HepG2 (cell line): ENCODE results near the gene PTPRD. TPM values are rescaled to one million over a fixed set of nuclear protein-coding genes. Genes with fewer than 3 reads are reported as not detected.

Source experiments
- ATAC-seq: fragments of 200-7000 bp; cut with Tn5 transposase; 3 replicates; pipeline ENCODE4 v1.9.1; 2020; ENCODE audit warnings: mild to moderate bottlenecking, moderate library complexity
- BruUV-seq: library from RNA; stranded (reverse); fragments of 400-500 nt; replicated peaks from 2 replicates; lab custom pipeline; 2021; lab: Mats Ljungman, UMichigan
- CTCF ChIA-PET: fragments of 300-600 bp; formaldehyde crosslinking; extraction: SDS; loops from one replicate; lab custom pipeline; 2021; ENCODE audit warnings: low total read pairs, inconsistent platforms, low intra/inter-chr PET ratio; lab: Yijun Ruan, JAX
- POLR2A ChIA-PET: fragments of 350-600 bp; sonication (Branson Sonifier 250); formaldehyde crosslinking; loops from one replicate; lab custom pipeline; 2020; ENCODE audit warnings: antibody characterized with exemption, inconsistent platforms; lab: Yijun Ruan, JAX
- DNase-seq: peaks from one replicate; pipeline ENCODE4 v3.0.0-alpha.2; 2015; ENCODE audit warnings: low spot score
- FAIRE-seq: peaks from 3 replicates; lab custom pipeline; 2011; peaks lifted over from hg19 to GRCh38; lab: Jason Lieb, UNC
- H2AFZ ChIP-seq: one replicate; pipeline ENCODE4 v1.6.1; 2011; ENCODE audit warnings: low read length, inconsistent platforms
- H3K27ac ChIP-seq: fragments of 300-600 bp; 3 replicates; pipeline ENCODE4 v1.8.0; 2011; ENCODE audit warnings: mixed run types, mild to moderate bottlenecking, mixed read lengths, low read length, inconsistent platforms; ENCODE audit not compliant: insufficient read depth; ENCODE audit errors: extremely low read length
- H3K27me3 ChIP-seq, 2 experiments: fragments of 200-600 bp in 1 of 2; 2 replicates in 1 of 2; 3 replicates in 1 of 2; pipeline versions ENCODE4 v1.6.0 to v1.8.0; 2011; ENCODE audit warnings: low read length in 2 of 2, mild to moderate bottlenecking in 2 of 2, moderate library complexity in 2 of 2, inconsistent platforms in 1 of 2; ENCODE audit not compliant: insufficient read depth in 2 of 2, control insufficient read depth in 1 of 2
- H3K36me3 ChIP-seq, 2 experiments: fragments of 200-600 bp in 1 of 2; replicated peaks in 1 of 2; 2 replicates in 1 of 2; 3 replicates in 1 of 2; pipeline versions ENCODE4 v1.5.1 to v1.8.0; 2011; ENCODE audit warnings: low read length in 2 of 2, inconsistent platforms in 1 of 2; ENCODE audit not compliant: insufficient read depth in 2 of 2, control insufficient read depth in 1 of 2
- H3K4me1 ChIP-seq: 2 replicates; pipeline ENCODE4 v1.5.1; 2012; ENCODE audit warnings: low read length, inconsistent platforms; ENCODE audit not compliant: insufficient read depth
- H3K4me2 ChIP-seq: 2 replicates; pipeline ENCODE4 v1.6.0; 2011; ENCODE audit warnings: low read depth, low read length, inconsistent platforms
- H3K4me3 ChIP-seq, 3 experiments: fragments of 200-600 bp in 1 of 3; sonication (generic), shearing (Covaris generic) in 1 of 3; replicated peaks in 1 of 3; 2 replicates each; pipeline ENCODE4 v1.5.1; 2011 to 2016; ENCODE audit warnings: low read length in 3 of 3, inconsistent platforms in 2 of 3, low read depth in 2 of 3, mild to moderate bottlenecking in 2 of 3, control low read depth in 1 of 3, mixed read lengths in 1 of 3; ENCODE audit not compliant: insufficient read depth in 1 of 3
- H3K79me2 ChIP-seq: one replicate; pipeline ENCODE4 v1.6.1; 2011; ENCODE audit warnings: low read length, inconsistent platforms; ENCODE audit not compliant: insufficient read depth
- H3K9ac ChIP-seq: 2 replicates; pipeline ENCODE4 v1.6.0; 2011; ENCODE audit warnings: mild to moderate bottlenecking, low read depth, low read length, inconsistent platforms; ENCODE audit not compliant: insufficient read depth
- H3K9me3 ChIP-seq: 2 replicates; pipeline ENCODE4 v1.5.1; 2012; ENCODE audit warnings: mild to moderate bottlenecking, low read length
- H4K20me1 ChIP-seq: 2 replicates; pipeline ENCODE4 v1.6.0; 2011; ENCODE audit warnings: inconsistent platforms, mild to moderate bottlenecking, low read length, moderate library complexity; ENCODE audit not compliant: insufficient read depth
- ETV6 ChIP-seq: sonication (generic); formaldehyde crosslinking; conservative IDR thresholded peaks from 2 replicates; pipeline ENCODE4 v1.4.0; 2020; ENCODE audit warnings: missing genetic modification reagents
- HMGA1 ChIP-seq: sonication (generic); formaldehyde crosslinking; conservative IDR thresholded peaks from 2 replicates; pipeline ENCODE4 v1.4.0; 2020; ENCODE audit warnings: missing genetic modification reagents
- ZNF556 ChIP-seq: sonication (generic); formaldehyde crosslinking; IDR thresholded peaks from 2 replicates; pipeline ENCODE4 v1.4.0; 2020; ENCODE audit warnings: mild to moderate bottlenecking, missing genetic modification reagents, borderline replicate concordance
- ZNF619 ChIP-seq: sonication (generic); formaldehyde crosslinking; IDR thresholded peaks from 2 replicates; pipeline ENCODE4 v1.4.0; 2020; ENCODE audit warnings: mild to moderate bottlenecking, missing genetic modification reagents
- WGBS: methylation state at CpG from one replicate; pipeline ENCODE4 v1.1.6; 2017; ENCODE audit warnings: low lambda C conversion rate; 5-methylcytosine and 5-hydroxymethylcytosine counted together
- in situ Hi-C: cut with HindIII; loops from 2 replicates; pipeline ENCODE4 v1.10.0; 2017; ENCODE audit warnings: low pct_unique_long_range_greater_than_20kb; ENCODE audit not compliant: extremely low pct_ligation_motif_present
- intact Hi-C: fragments of 100-400 bp; cut with micrococcal nuclease; formaldehyde crosslinking; loops from one replicate; pipeline ENCODE4 v1.10.0; 2022; ENCODE audit not compliant: unreplicated experiment
- polyA plus RNA-seq, 8 experiments: library from polyadenylated mRNA; depleted of rRNA in 3 of 8; stranded (reverse) in 7 of 8; unstranded in 1 of 8; fragments of >200 nt; fragmentation: Illumina TruSeq in 4 of 8; extraction: Trizol in 4 of 8; gene quantifications; 2 replicates each; pipeline versions ENCODE4 v1.2.1 to v1.2.3, GENCODE V29; 2011 to 2016; ENCODE audit warnings: low read depth in 4 of 8, missing spikeins in 1 of 8, mixed read lengths in 1 of 8; ENCODE audit not compliant: insufficient read depth in 1 of 8
- total RNA-seq, 5 experiments: library from RNA; depleted of rRNA; stranded (reverse); fragments of >200 nt; fragmentation: Illumina TruSeq; extraction: Trizol; gene quantifications; 2 replicates each; pipeline ENCODE4 v1.2.3, GENCODE V29; 2016; ENCODE audit warnings: low read depth in 1 of 5
- TF ChIP-seq, protein P1 (sequence below): sonication (generic); formaldehyde crosslinking; conservative IDR thresholded peaks from 2 replicates; pipeline ENCODE4 v1.5.0; 2020; ENCODE audit warnings: missing genetic modification reagents
- TF ChIP-seq, protein P2 (sequence below): sonication (generic); formaldehyde crosslinking; IDR thresholded peaks from 2 replicates; pipeline ENCODE4 v1.5.0; 2020; ENCODE audit warnings: missing genetic modification reagents

The PTPRD gene
- total and polyA plus RNA-seq, 2 of the 13 experiments (the other 11 are each of a cell fraction or from before 2014, with no cell fraction given) = 0.05 TPM; not detected in 1

DNA sequence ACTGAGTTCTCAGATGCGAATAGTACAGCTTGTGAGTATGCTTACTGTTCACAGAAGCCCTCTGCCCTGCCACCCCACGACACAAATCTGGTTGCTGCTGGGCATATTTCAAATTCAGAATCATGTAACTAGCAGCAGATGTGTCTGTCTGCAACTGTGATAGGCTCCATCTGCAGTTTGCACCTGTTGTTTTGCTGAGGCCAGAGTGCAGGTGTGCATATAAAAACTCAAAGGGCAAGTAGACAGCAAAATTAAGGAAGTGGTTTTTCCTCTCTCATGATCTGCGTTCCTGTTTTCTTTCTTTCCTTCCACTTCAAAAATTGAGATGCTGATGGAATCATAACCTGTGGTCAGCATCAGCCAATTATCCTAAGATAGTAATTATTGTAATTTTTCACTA is 1000.5 kb downstream of the PTPRD start:
- ATAC-seq (no peak), FAIRE-seq (no peak), DNase-seq (no peak)
- Histone ChIP-seq H3K9ac (no peak overlapping the region), H4K20me1 (no peaks in the 10 kb centered on the region), H3K9me3 (no peaks in the 10 kb centered on the region), H3K36me3 (no peaks in the 10 kb centered on the region), H3K27ac (no peak overlapping the region), H3K27me3 (no peaks in the 10 kb centered on the region), H3K79me2 (no peaks in the 10 kb centered on the region), H3K4me1 (no peaks in the 10 kb centered on the region), H3K4me2 (no peak overlapping the region), H2AFZ (no peak overlapping the region), H3K4me3 (no peak overlapping the region)
- TF ChIP-seq, protein P1, sequence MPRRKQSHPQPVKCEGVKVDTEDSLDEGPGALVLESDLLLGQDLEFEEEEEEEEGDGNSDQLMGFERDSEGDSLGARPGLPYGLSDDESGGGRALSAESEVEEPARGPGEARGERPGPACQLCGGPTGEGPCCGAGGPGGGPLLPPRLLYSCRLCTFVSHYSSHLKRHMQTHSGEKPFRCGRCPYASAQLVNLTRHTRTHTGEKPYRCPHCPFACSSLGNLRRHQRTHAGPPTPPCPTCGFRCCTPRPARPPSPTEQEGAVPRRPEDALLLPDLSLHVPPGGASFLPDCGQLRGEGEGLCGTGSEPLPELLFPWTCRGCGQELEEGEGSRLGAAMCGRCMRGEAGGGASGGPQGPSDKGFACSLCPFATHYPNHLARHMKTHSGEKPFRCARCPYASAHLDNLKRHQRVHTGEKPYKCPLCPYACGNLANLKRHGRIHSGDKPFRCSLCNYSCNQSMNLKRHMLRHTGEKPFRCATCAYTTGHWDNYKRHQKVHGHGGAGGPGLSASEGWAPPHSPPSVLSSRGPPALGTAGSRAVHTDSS (CRISPR knock-in tag) = no peak
- TF ChIP-seq ZNF619 (CRISPR knock-in tag) (no peak), HMGA1 (no peak), ETV6 (CRISPR knock-in tag) (no peak), ZNF556 (CRISPR knock-in tag) (no peak)
- TF ChIP-seq, protein P2, sequence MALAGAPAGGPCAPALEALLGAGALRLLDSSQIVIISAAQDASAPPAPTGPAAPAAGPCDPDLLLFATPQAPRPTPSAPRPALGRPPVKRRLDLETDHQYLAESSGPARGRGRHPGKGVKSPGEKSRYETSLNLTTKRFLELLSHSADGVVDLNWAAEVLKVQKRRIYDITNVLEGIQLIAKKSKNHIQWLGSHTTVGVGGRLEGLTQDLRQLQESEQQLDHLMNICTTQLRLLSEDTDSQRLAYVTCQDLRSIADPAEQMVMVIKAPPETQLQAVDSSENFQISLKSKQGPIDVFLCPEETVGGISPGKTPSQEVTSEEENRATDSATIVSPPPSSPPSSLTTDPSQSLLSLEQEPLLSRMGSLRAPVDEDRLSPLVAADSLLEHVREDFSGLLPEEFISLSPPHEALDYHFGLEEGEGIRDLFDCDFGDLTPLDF (CRISPR knock-in tag) = no peak
- POLR2A ChIA-PET = no interaction called here
- intact Hi-C loops (no loop called here), in situ Hi-C loops (no loop called here)
- no TSS peak for BruUV-seq
- 29% methylated on average over 3 of the region's 3 CpGs for WGBS
- CTCF ChIA-PET = no interaction called here
